GM18508 (cell line): ENCODE results near the gene ABCC5.
"Not testable (repeated sequence)": the region's sequence is repeated elsewhere in the genome, so short reads cannot be mapped to it uniquely, and the experiment has no call there.

Source experiments
- ATAC-seq: cut with Tn5 transposase; IDR thresholded peaks from one replicate; pipeline ENCODE4 v1.9.1; 2021; ENCODE audit warnings: moderate number of reproducible peaks; ENCODE audit not compliant: insufficient read depth, unreplicated experiment

The ABCC5 gene

DNA sequence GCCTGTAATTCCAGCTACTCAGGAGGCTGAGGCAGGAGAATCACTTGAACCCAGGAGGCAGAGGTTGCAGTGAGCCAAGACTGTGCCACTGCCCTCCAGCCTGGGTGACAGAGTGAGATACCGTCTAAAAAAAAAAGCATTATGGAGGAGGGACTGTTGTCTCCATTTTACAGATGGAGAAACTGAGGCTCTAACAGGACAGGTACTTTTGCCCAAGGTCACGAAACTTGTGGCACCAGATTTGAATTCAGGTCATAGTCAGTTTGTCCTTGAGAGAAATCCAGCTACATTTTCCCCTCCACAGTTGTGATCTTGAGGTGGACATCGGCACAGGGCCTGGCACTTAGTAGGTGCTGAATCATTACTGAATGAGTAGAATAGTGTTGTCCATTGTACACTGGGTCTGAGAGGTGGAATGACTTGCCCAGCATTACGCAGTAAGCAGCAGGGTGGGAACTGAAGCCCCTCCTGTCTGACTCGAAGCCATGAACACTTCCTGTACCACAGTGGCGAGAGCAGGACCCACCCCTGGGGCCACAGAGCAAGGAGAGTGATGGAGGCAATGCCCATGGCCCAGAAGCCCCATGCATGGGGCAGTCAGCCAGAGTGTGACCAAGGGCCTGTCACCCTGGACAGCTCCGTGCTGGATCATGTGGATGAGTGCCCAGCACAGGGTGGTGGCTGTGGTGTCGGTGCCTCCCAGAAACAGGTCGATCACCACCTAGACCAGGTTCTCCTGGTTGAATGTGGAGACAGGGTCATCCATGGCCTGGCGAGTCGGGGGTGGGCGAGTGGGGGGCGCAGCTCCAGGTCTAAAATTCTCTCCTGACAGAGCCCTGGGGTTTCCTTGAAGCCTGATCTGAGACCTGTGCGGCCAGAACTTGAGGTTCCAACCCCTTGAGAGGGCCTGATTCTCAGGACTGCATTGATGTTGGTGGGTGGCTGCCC, 112.6 kb downstream of the ABCC5 start:
- no peak for ATAC-seq

- ATAC-seq = no peak
These were observed 119.7 kb downstream of the ABCC5 start for GRCh38 chr3:183898028-183898431.

- ATAC-seq = no peak
These were observed 120.1 kb downstream of the ABCC5 start for GRCh38 chr3:183897606-183898005.

DNA sequence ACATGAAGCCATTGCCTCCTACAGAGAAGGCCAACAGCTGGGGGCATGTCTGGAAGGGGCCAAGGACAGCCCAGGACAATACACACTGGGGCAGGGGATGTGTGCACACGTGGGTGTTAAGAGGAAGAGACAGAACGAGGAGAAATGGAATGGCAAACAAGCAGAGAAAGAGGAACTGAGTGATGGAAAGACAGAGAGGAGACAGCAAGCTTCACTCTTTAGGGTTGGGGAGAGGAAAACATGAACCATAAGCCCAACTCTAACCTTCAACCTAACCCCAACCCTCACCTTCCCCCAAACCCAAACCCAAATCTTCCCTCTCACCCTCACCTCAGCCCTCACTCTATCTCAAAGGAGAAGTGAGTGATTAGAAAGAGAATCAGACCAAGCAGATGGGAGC, 121.1 kb downstream of the ABCC5 start:
- no peak for ATAC-seq

DNA sequence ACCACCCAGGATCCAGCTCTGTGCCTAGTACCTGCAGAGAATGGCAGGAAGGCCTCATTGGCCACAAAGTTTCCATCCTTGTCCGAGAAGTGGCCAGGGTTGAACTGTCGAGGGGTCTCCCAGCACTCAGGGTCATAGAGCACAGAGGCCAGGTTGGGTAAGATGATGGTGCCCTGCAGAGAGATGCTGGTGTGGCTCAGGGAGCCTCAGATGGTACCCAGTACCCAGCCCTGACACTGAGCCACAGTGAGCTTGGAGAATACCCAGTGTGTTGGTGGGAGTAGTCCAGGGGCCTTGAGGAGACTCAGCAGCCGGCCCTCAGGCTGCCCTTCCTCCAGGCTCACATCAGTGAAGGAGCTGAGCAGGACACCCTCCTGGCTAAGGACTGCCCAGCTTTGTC, 121.5 kb downstream of the ABCC5 start:
- ATAC-seq = no peak

GRCh38 chr3:183895774-183896173, 121.9 kb downstream of the ABCC5 start:
- ATAC-seq = no peak

GRCh38 chr3:183895296-183895695, 122.4 kb downstream of the ABCC5 start:
- ATAC-seq = no peak

GRCh38 chr3:183892610-183893214, 125.0 kb downstream of the ABCC5 start:
- ATAC-seq = no peak

- ATAC-seq = no peak
These were observed 131.9 kb downstream of the ABCC5 start for GRCh38 chr3:183885766-183886165.

DNA sequence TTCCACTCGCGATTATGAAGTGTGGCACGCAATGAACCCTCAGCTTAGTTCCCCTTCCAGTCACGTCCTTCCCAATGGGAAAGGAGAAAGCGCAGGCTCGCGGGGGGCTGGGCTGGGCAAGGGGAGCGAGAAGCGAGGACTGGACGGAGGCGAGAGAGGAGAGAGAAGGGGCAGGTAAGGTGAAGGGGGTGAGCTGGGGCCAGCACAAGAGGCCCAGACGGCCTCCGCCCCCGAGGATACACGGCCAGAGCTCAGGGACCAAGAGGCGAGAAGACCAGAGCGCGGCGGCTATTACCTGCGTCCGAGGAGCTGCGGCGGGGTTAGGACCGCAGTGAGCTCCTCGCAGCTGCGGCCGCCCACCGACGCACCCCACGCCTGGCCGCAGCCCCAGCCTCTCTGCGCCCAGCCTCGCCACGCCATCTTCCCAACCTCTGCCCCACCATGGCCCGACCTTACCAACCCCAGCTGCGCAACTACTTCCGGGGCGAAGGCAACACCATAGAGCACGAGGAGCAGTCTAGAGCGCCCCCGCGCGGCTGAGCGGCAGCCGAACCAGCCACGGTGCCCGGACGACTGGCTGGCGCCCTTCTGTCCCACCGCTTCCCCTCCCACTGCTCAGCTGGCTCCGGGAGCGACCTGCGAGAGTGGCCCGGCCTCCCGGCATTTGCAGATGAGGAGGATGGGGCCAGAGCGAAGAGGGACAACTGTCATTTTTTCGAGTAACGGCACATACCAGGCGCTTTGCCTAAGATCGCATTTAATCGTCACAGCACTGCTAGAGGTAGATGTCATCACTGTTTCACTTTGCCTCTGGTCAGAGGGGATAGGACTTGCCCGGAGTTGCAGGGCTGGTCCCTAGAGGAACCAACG, 133.0 kb downstream of the ABCC5 start, which contains the start of gene PARL:
Gene PARL (minus strand): TSS at position 454 of the 870 bp plus-strand sequence. CDS start 34 bp downstream, at position 420.
- peak; percentile 96 for ATAC-seq

DNA sequence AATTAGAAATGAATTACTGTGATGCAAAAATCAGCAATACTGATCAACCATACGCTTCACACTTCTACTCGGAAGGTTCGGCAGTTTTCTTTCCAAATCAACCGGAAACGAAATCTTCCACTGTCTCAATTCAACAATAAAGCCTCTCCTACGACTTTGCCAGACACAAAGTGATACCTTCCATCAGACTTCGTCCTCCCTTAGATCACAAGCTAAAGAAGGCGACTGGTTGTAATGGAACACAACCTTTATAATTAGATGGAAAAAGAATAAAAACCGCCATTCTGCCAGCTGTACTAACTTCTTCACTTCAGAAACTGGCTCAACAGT, 133.6 kb downstream of the ABCC5 start:
- ATAC-seq = no peak

DNA sequence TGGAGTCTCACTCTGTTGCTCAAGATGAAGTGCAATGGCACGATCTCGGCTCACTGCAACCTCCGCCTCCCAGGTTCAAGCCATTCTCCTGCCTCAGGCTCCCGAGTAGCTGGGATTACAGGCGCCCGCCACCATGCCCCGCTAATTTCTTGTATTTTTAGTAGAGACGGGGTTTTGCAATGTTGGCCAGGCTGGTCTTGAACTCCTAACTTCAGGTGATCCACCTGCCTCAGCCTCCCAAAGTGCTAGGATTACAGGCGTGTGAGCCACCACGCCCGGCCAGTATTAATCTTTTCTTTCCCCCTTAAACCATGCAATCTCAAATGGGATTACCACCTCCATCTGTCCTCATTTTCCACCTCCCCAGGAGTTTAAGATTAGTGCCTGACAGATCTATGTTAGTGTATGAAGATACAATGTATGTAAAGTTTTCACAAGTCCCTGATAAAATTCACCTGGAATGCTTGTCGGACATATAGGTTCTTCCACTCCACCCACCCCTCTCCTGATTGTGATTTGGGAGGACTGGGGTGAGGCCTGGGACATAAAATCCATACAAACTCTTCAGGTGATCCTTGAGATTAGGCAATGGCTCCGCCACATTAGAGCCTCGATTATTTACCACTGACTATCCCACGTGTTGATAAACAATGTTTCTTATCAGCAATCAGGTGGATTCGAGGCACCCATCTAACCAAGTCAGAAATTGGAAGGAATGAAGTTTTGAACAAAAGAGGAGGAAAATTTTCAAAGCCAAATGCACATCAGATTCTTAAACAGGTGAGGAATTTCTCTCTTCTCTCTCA, 134.2 kb downstream of the ABCC5 start:
- ATAC-seq = no peak

DNA sequence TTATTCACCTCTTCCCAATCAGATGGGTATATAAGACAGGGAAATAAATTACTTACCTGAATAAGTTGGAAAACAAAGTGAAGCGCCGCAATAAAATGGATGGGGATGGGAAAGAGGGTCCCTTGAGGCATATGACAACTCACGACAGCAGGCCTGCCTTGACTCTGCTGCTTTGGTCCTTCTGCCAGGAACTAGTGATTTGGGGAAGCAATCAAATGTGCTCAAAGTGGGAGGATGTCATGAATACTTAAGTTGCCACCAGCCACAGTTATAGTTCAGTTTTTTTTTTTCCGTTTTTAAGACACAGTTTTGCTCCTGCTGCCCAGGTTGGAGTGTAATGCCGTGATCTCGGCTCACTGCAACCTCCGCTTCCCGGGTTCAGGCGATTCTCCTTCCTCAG, 137.6 kb downstream of the ABCC5 start:
- ATAC-seq = no peak

- ATAC-seq = no peak
These were observed 138.4 kb downstream of the ABCC5 start for GRCh38 chr3:183879243-183879642.

- ATAC-seq = no peak
These were observed 139.6 kb downstream of the ABCC5 start for GRCh38 chr3:183878071-183878470.

- not testable (repeated sequence) for ATAC-seq
These were observed 140.5 kb downstream of the ABCC5 start for GRCh38 chr3:183877227-183877626.

GRCh38 chr3:183875411-183875810, 142.3 kb downstream of the ABCC5 start:
- no peak for ATAC-seq

DNA sequence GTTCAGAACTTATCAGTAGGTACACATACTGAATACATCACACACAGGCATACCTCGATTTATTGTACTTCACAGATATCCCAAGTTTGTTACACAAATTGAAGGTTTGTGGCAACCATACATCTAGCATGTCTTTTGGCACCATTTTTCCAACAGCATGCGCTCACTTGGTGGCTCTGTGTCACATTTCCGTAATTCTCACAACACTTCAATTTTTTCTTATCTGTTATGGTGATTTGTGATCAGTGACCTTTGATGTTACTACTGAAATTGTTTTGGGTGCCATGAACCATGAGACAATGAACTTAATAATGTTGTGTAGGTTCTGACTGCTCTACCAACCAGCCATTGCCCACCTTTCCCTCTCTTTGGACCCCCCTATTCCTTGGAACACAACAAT, 143.8 kb downstream of the ABCC5 start:
- ATAC-seq = no peak

DNA sequence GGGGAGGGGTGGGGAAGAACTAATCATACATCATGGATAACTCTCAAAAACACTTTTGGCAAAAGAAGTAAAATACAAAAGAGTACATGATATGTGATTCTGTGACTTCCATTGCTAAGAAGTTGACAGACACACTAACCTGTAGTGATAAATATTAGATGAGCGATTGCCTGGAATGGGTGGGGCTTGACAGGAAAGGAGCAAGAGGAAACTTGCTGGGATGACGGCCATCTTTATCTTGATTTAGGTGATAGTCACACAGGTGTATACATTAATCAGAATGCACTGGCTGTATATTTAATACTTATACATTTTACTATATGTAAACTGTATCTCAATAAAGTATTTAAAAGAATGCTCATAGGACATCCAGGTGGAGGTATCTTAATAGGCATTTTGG, 146.1 kb downstream of the ABCC5 start:
- ATAC-seq = no peak

DNA sequence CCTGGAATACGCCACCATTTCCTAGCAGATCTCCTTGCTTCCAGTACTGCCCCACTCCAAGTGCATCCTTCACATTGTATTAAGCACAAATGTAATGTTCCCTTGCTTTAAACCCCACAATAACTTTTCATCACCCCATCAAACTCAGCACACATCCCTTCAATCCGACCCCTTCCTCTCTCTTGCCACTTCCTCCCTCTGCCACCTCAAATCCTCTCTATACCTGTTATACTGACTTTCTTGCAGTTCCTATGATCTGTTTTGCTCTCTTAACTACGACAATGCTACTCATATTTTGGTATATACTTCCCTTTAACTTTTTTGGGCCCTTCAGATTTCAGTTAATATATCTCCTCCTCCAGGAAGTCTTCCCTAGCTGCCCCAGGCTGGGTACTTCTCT, 147.1 kb downstream of the ABCC5 start:
- ATAC-seq = no peak
